PFSK-1 (cell line): ENCODE data around the gene LRRC40.

Source experiments
- POLR2AphosphoS5 ChIP-seq: IDR thresholded peaks from 2 replicates; pipeline ENCODE4 v1.6.1; 2012; ENCODE audit warnings: low read depth, mild to moderate bottlenecking, control low read depth, low read length, moderate library complexity
- TAF1 ChIP-seq: IDR thresholded peaks from 2 replicates; pipeline ENCODE4 v1.6.1; 2012; ENCODE audit warnings: low read length, control low read depth, borderline replicate concordance; ENCODE audit not compliant: insufficient read depth

DNA sequence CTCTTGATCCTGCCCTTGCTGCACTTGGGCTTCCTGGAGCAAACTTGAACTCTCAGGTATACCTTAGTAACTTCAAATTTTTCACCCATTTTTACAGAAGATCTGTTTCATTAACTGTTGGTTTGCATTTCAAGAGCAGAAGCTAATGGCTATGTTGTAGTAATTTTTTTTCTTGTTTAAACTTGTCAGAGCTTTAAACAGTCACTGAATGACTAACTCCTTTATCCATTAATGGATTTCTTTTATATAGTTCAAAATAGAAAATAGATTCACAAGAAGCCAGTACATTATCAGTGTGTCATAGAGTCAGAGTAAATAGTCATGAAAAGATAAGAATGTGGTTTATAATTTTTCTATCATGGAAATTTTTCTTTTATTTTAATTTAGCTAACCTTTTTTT lies 29.4 kb upstream of the LRRC40 start:
- TF ChIP-seq TAF1 (no peak), POLR2AphosphoS5 (no peak)
